Liver (tissue), 9 donors: ENCODE data around the gene RARB. TPM values are rescaled to one million over a fixed set of nuclear protein-coding genes. Genes with fewer than 3 reads are reported as not detected.

Experiments
- DNase-seq: peaks from one replicate; pipeline ENCODE4 v3.0.0-alpha.2; 2017; ENCODE audit warnings: low spot score
- H3K27ac ChIP-seq, 2 donors: one replicate each; pipeline ENCODE4 v1.7.0; 2013; ENCODE audit warnings: inconsistent platforms in 2 of 2, low read length in 2 of 2, control low read depth in 1 of 2, low read depth in 1 of 2, mild to moderate bottlenecking in 1 of 2
- H3K27me3 ChIP-seq, 4 donors: one replicate each; pipeline versions ENCODE4 v1.6.1 to v1.7.0; 2013; ENCODE audit warnings: low read length in 3 of 4, inconsistent platforms in 1 of 4, mild to moderate bottlenecking in 1 of 4, moderate library complexity in 1 of 4; ENCODE audit not compliant: control insufficient read depth in 4 of 4, insufficient read depth in 4 of 4
- H3K36me3 ChIP-seq, 4 donors: one replicate each; pipeline versions ENCODE4 v1.6.1 to v1.7.0; 2013; ENCODE audit warnings: low read length in 3 of 4, mild to moderate bottlenecking in 3 of 4, low read depth in 1 of 4, moderate library complexity in 1 of 4; ENCODE audit not compliant: control insufficient read depth in 4 of 4, insufficient read depth in 3 of 4
- H3K4me1 ChIP-seq, 4 donors: one replicate each; pipeline versions ENCODE4 v1.6.1 to v1.7.0; 2013; ENCODE audit warnings: low read length in 3 of 4, mild to moderate bottlenecking in 3 of 4, moderate library complexity in 1 of 4; ENCODE audit not compliant: control insufficient read depth in 4 of 4, insufficient read depth in 4 of 4
- H3K4me3 ChIP-seq, 3 donors: one replicate each; pipeline versions ENCODE4 v1.6.1 to v1.7.0; 2013; ENCODE audit warnings: low read length in 3 of 3, control low read depth in 1 of 3, low read depth in 1 of 3, mild to moderate bottlenecking in 1 of 3
- H3K9ac ChIP-seq, 2 donors: one replicate each; pipeline ENCODE4 v1.7.0; 2013; ENCODE audit warnings: low read length in 2 of 2, mild to moderate bottlenecking in 2 of 2, moderate library complexity in 2 of 2, control low read depth in 1 of 2, low read depth in 1 of 2
- H3K9me3 ChIP-seq, 4 donors: one replicate each; pipeline versions ENCODE4 v1.6.1 to v1.7.0; 2013; ENCODE audit warnings: low read length in 3 of 4; ENCODE audit not compliant: control insufficient read depth in 4 of 4
- EGR1 ChIP-seq, 2 donors: IDR thresholded peaks; 2 replicates each; pipeline ENCODE4 v1.6.1; 2016 to 2018; ENCODE audit warnings: antibody characterized with exemption in 2 of 2, low read depth in 2 of 2
- FOXA2 ChIP-seq: IDR thresholded peaks from 2 replicates; pipeline ENCODE4 v1.6.1; 2016; ENCODE audit warnings: antibody characterized with exemption
- HNF4G ChIP-seq: IDR thresholded peaks from 2 replicates; pipeline ENCODE4 v1.6.1; 2016; ENCODE audit warnings: antibody characterized with exemption
- NR2F2 ChIP-seq: IDR thresholded peaks from 2 replicates; pipeline ENCODE4 v1.6.1; 2016; ENCODE audit warnings: antibody characterized with exemption
- RAD21 ChIP-seq, 2 donors: IDR thresholded peaks; 2 replicates each; pipeline ENCODE4 v1.6.1; 2016; ENCODE audit warnings: antibody characterized with exemption in 2 of 2, mild to moderate bottlenecking in 2 of 2
- RXRA ChIP-seq, 2 donors: IDR thresholded peaks; 2 replicates each; pipeline ENCODE4 v1.6.1; 2017 to 2018; ENCODE audit warnings: antibody characterized with exemption in 2 of 2, mild to moderate bottlenecking in 1 of 2
- SP1 ChIP-seq: IDR thresholded peaks from 2 replicates; pipeline ENCODE4 v1.6.1; 2018; ENCODE audit warnings: antibody characterized with exemption, mild to moderate bottlenecking
- TAF1 ChIP-seq: conservative IDR thresholded peaks from 2 replicates; pipeline ENCODE4 v1.6.1; 2016; ENCODE audit warnings: antibody characterized with exemption, mild to moderate bottlenecking
- YY1 ChIP-seq: IDR thresholded peaks from 2 replicates; pipeline ENCODE4 v1.6.1; 2016; ENCODE audit warnings: antibody characterized with exemption, mild to moderate bottlenecking
- WGBS: extraction: QIAGEN DNeasy Blood & Tissue Kit; methylation state at CpG from one replicate; pipeline ENCODE4 v1.1.7; 2013; 5-methylcytosine and 5-hydroxymethylcytosine counted together
- polyA plus RNA-seq, 2 donors: library from polyadenylated mRNA; stranded (reverse) in 1 of 2; unstranded in 1 of 2; fragments of 200-250 nt in 1 of 2; fragments of >200 nt in 1 of 2; fragmentation: Nextera tagmentation in 1 of 2; extraction: Ambion mirVana in 1 of 2; gene quantifications; one replicate each; pipeline versions ENCODE4 v1.2.1 to v1.2.3, GENCODE V29; 2013 to 2015
- total RNA-seq, 2 donors: library from RNA; depleted of rRNA; stranded (reverse); fragments of >200 nt; gene quantifications; one replicate each; pipeline ENCODE4 v1.2.3, GENCODE V29; 2014
- TF ChIP-seq, protein P1 (sequence below): fragments of 150-350 bp; IDR thresholded peaks from 2 replicates; pipeline ENCODE4 v1.5.1; 2017; ENCODE audit warnings: improper control_type of control experiment, low read depth, low read length; ENCODE audit not compliant: missing input control
- TF ChIP-seq, protein P2 (sequence below): IDR thresholded peaks from 2 replicates; pipeline ENCODE4 v1.6.1; 2016; ENCODE audit warnings: antibody characterized with exemption
- TF ChIP-seq, protein P3 (sequence below): IDR thresholded peaks from 2 replicates; pipeline ENCODE4 v1.6.1; 2016; ENCODE audit warnings: antibody characterized with exemption
- TF ChIP-seq, protein P4 (sequence below): IDR thresholded peaks from 2 replicates; pipeline ENCODE4 v1.6.1; 2016; ENCODE audit warnings: antibody characterized with exemption
- TF ChIP-seq, protein P5 (sequence below): IDR thresholded peaks from 2 replicates; pipeline ENCODE4 v1.6.1; 2016; ENCODE audit warnings: antibody characterized with exemption, mild to moderate bottlenecking
- donor health status: healthy.
- donor health status: healthy.
- donor health status: healthy.
- donor health status: healthy.
- donor health status: healthy.

Gene RARB
- total and polyA plus RNA-seq, 4 donors = 2.1 to 3.3 (median 2.3) TPM

DNA sequence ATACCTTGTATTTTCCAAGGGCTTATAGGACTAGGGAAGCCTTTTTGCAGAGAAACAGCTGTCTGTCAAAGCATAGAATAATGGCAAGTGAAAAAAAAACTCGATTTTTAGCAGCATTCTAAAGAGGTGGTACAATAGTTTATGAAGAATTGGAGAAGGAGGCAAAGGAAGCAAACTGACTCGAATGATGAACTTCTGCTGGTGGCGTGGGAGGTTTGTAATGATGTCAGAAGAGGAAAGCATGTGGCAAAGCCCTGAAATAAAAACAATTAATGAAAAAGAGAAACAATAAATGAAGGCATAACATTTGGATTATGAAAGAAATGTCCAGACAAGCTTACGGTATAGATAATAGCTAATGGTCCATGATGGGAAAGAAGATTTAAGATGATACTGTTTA is 77.5 kb downstream of the RARB start:
- Histone ChIP-seq H3K4me1 (no peaks in the 10 kb centered on the region), H3K36me3 (peaks cover 0 to 6% (median 0%) of the 10 kb centered on the region in 4 donors), H3K27ac (no peak overlapping the region), H3K9ac (no peak overlapping the region), H3K4me3 (no peak overlapping the region), H3K9me3 (no peaks in the 10 kb centered on the region), H3K27me3 (no peaks in the 10 kb centered on the region)
- TF ChIP-seq, protein P1, sequence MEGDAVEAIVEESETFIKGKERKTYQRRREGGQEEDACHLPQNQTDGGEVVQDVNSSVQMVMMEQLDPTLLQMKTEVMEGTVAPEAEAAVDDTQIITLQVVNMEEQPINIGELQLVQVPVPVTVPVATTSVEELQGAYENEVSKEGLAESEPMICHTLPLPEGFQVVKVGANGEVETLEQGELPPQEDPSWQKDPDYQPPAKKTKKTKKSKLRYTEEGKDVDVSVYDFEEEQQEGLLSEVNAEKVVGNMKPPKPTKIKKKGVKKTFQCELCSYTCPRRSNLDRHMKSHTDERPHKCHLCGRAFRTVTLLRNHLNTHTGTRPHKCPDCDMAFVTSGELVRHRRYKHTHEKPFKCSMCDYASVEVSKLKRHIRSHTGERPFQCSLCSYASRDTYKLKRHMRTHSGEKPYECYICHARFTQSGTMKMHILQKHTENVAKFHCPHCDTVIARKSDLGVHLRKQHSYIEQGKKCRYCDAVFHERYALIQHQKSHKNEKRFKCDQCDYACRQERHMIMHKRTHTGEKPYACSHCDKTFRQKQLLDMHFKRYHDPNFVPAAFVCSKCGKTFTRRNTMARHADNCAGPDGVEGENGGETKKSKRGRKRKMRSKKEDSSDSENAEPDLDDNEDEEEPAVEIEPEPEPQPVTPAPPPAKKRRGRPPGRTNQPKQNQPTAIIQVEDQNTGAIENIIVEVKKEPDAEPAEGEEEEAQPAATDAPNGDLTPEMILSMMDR = no peak
- WGBS = 88% methylated on average over 4 of the region's 4 CpGs
- DNase-seq = no peak

DNA sequence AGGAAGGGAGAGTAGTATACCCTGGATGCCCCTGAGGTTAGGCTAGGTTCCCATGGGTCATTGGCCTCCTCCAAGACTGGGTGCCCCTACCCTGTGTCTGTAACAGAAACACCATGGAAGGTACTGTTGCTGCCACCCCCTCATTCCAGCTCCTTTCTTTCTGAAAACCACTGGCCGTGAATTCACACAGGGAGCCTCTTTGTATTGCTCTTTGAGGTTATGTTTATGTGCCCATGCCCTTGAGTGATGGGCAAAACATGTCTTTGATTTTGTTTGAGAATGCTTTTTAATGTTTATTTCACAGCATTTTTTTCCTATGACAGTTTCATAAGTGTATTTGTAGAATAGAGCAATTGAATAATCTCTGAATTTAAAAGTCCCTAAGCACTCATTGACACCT is 79.7 kb downstream of the RARB start:
- no peak overlapping the region for H3K9ac ChIP-seq
- no peak overlapping the region for H3K27ac ChIP-seq
- DNase-seq = no peak
- no peak overlapping the region for H3K4me3 ChIP-seq
- H3K9me3 ChIP-seq = no peaks in the 10 kb centered on the region
- H3K36me3 ChIP-seq = peaks cover 0 to under 1% (median 0%) of the 10 kb centered on the region in 4 donors
- 98% methylated on average over 1 of the region's 1 CpG for WGBS
- TF ChIP-seq HNF4G (no peak), FOXA2 (no peak), YY1 (no peak), EGR1 (IDR thresholded peaks at IDR 0.05; ENCODE audit: low read depth in 2 of 2) (no peak), RAD21 (IDR thresholded peaks at IDR 0.05) (no peak), RXRA (IDR thresholded peaks at IDR 0.05) (no peak), NR2F2 (no peak), TAF1 (no peak), SP1 (no peak)
- TF ChIP-seq, protein P1 = no peak
- TF ChIP-seq, protein P2, sequence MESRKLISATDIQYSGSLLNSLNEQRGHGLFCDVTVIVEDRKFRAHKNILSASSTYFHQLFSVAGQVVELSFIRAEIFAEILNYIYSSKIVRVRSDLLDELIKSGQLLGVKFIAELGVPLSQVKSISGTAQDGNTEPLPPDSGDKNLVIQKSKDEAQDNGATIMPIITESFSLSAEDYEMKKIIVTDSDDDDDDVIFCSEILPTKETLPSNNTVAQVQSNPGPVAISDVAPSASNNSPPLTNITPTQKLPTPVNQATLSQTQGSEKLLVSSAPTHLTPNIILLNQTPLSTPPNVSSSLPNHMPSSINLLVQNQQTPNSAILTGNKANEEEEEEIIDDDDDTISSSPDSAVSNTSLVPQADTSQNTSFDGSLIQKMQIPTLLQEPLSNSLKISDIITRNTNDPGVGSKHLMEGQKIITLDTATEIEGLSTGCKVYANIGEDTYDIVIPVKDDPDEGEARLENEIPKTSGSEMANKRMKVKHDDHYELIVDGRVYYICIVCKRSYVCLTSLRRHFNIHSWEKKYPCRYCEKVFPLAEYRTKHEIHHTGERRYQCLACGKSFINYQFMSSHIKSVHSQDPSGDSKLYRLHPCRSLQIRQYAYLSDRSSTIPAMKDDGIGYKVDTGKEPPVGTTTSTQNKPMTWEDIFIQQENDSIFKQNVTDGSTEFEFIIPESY = no peak
- TF ChIP-seq, protein P3, sequence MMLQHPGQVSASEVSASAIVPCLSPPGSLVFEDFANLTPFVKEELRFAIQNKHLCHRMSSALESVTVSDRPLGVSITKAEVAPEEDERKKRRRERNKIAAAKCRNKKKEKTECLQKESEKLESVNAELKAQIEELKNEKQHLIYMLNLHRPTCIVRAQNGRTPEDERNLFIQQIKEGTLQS = no peak
- H3K4me1 ChIP-seq = no peaks in the 10 kb centered on the region
- no peaks in the 10 kb centered on the region for H3K27me3 ChIP-seq

DNA sequence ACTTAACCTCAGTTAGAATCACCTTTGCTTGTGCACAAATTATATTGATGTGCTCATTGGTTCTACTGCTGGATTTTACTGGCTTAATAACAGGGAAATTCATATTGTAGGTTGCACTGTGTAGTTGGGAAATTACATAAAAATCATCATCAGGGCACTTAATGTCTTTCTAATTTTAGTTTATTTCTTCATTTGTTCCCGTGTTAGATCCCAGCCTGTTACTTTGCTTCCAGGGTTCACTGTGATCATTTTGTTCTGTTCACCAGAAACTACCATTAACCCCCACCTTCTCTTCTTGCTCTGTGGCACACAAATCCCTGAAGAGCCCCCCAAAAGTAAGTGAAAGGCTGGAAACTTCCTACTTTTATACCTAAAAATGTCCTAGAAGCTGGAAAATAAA is 80.4 kb downstream of the RARB start:
- Histone ChIP-seq H3K9ac (no peak overlapping the region), H3K9me3 (no peaks in the 10 kb centered on the region), H3K27ac (no peak overlapping the region), H3K27me3 (no peaks in the 10 kb centered on the region), H3K4me1 (no peaks in the 10 kb centered on the region), H3K36me3 (no peaks in the 10 kb centered on the region), H3K4me3 (no peak overlapping the region)
- DNase-seq = no peak
- WGBS = 52% methylated on average over 1 of the region's 1 CpG
- TF ChIP-seq SP1 (no peak), YY1 (no peak), RXRA (IDR thresholded peaks at IDR 0.05) (no peak), NR2F2 (no peak), FOXA2 (no peak)
- TF ChIP-seq, protein P4, sequence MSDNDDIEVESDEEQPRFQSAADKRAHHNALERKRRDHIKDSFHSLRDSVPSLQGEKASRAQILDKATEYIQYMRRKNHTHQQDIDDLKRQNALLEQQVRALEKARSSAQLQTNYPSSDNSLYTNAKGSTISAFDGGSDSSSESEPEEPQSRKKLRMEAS = no peak
- TF ChIP-seq, protein P5, sequence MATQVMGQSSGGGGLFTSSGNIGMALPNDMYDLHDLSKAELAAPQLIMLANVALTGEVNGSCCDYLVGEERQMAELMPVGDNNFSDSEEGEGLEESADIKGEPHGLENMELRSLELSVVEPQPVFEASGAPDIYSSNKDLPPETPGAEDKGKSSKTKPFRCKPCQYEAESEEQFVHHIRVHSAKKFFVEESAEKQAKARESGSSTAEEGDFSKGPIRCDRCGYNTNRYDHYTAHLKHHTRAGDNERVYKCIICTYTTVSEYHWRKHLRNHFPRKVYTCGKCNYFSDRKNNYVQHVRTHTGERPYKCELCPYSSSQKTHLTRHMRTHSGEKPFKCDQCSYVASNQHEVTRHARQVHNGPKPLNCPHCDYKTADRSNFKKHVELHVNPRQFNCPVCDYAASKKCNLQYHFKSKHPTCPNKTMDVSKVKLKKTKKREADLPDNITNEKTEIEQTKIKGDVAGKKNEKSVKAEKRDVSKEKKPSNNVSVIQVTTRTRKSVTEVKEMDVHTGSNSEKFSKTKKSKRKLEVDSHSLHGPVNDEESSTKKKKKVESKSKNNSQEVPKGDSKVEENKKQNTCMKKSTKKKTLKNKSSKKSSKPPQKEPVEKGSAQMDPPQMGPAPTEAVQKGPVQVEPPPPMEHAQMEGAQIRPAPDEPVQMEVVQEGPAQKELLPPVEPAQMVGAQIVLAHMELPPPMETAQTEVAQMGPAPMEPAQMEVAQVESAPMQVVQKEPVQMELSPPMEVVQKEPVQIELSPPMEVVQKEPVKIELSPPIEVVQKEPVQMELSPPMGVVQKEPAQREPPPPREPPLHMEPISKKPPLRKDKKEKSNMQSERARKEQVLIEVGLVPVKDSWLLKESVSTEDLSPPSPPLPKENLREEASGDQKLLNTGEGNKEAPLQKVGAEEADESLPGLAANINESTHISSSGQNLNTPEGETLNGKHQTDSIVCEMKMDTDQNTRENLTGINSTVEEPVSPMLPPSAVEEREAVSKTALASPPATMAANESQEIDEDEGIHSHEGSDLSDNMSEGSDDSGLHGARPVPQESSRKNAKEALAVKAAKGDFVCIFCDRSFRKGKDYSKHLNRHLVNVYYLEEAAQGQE = no peak
